ENCODE results near the gene C3AR1. TPM values are rescaled to one million over a fixed set of nuclear protein-coding genes. Genes with fewer than 3 reads are reported as not detected.

The C3AR1 gene
- total RNA-seq, 1 donor from 2014 or later, result 6.4 TPM

GRCh38 chr12:8081251-8081920 lies 15.2 kb upstream of the C3AR1 start:
- intact Hi-C loops (cut with DNase I), result loop anchor here (10.0 kb wide), 1 partner anchor 47 kb away; the partner anchor contains the start of gene FOXJ2
- TF ChIP-seq CTCF (IDR thresholded peaks at IDR 0.05), result no peak
- no peak for TF ChIP-seq POLR2A (IDR thresholded peaks at IDR 0.05)
- no peak for TF ChIP-seq POLR2AphosphoS5 (IDR thresholded peaks at IDR 0.05; ENCODE audit: insufficient read depth in 1 of 2, low read depth in 1 of 2)
- DNase-seq (ENCODE audit: extremely low spot score in 2 of 2), result no peak
- H3K27me3 ChIP-seq, result no peaks in the 10 kb centered on the region
- H3K4me3 ChIP-seq, result peak overlapping the region; percentile 92 to 94
- H3K4me1 ChIP-seq, result peaks cover 33% of the 10 kb centered on the region
- no peaks in the 10 kb centered on the region for H3K36me3 ChIP-seq
- peak overlapping the region; percentile 96 for H3K27ac ChIP-seq
- no peaks in the 10 kb centered on the region for H3K9me3 ChIP-seq

GRCh38 chr12:8080120-8080519 lies 14.0 kb upstream of the C3AR1 start:
- Histone ChIP-seq H3K27ac (no peak overlapping the region), H3K4me3 (no peak overlapping the region), H3K27me3 (no peaks in the 10 kb centered on the region), H3K4me1 (peaks cover 33% of the 10 kb centered on the region), H3K36me3 (no peaks in the 10 kb centered on the region), H3K9me3 (no peaks in the 10 kb centered on the region)
- DNase-seq (ENCODE audit: extremely low spot score in 2 of 2), result no peak
- intact Hi-C loops (cut with DNase I), result loop anchor here (10.0 kb wide), 1 partner anchor 45 kb away; the partner anchor contains the start of gene FOXJ2
- no peak for TF ChIP-seq POLR2AphosphoS5 (IDR thresholded peaks at IDR 0.05; ENCODE audit: insufficient read depth in 1 of 2, low read depth in 1 of 2)
- no peak for TF ChIP-seq POLR2A (IDR thresholded peaks at IDR 0.05)
- no peak for TF ChIP-seq CTCF (IDR thresholded peaks at IDR 0.05)

- Histone ChIP-seq H3K4me3 (no peak overlapping the region), H3K27me3 (no peaks in the 10 kb centered on the region), H3K27ac (no peak overlapping the region), H3K9me3 (no peaks in the 10 kb centered on the region), H3K36me3 (no peaks in the 10 kb centered on the region), H3K4me1 (peaks cover 25% of the 10 kb centered on the region)
- DNase-seq (ENCODE audit: extremely low spot score in 2 of 2), result no peak
- TF ChIP-seq POLR2A (IDR thresholded peaks at IDR 0.05), result no peak
- TF ChIP-seq CTCF (IDR thresholded peaks at IDR 0.05), result no peak
- no peak for TF ChIP-seq POLR2AphosphoS5 (IDR thresholded peaks at IDR 0.05; ENCODE audit: insufficient read depth in 1 of 2, low read depth in 1 of 2)
- intact Hi-C loops (cut with DNase I), result no loop called here
Observed at GRCh38 chr12:8078916-8079315, 12.8 kb upstream of the C3AR1 start.

GRCh38 chr12:8078398-8078797 lies 12.2 kb upstream of the C3AR1 start:
- TF ChIP-seq POLR2A (IDR thresholded peaks at IDR 0.05) (no peak), CTCF (IDR thresholded peaks at IDR 0.05) (peak in 1 of 3 experiments; percentile 13), POLR2AphosphoS5 (IDR thresholded peaks at IDR 0.05; ENCODE audit: insufficient read depth in 1 of 2, low read depth in 1 of 2) (no peak)
- no peaks in the 10 kb centered on the region for H3K36me3 ChIP-seq
- peaks cover 19% of the 10 kb centered on the region for H3K4me1 ChIP-seq
- intact Hi-C loops (cut with DNase I), result no loop called here
- no peaks in the 10 kb centered on the region for H3K9me3 ChIP-seq
- H3K27ac ChIP-seq, result no peak overlapping the region
- no peak for DNase-seq (ENCODE audit: extremely low spot score in 2 of 2)
- H3K27me3 ChIP-seq, result no peaks in the 10 kb centered on the region
- H3K4me3 ChIP-seq, result no peak overlapping the region

- intact Hi-C loops (cut with DNase I), result no loop called here
- TF ChIP-seq CTCF (IDR thresholded peaks at IDR 0.05) (no peak), POLR2A (IDR thresholded peaks at IDR 0.05) (no peak), POLR2AphosphoS5 (IDR thresholded peaks at IDR 0.05; ENCODE audit: insufficient read depth in 1 of 2, low read depth in 1 of 2) (no peak)
Observed at GRCh38 chr12:8077207-8077606, 11.0 kb upstream of the C3AR1 start.

More at GRCh38 chr12:8077207-8077606, 11.0 kb upstream of the C3AR1 start:
- Histone ChIP-seq H3K9me3 (no peaks in the 10 kb centered on the region), H3K27me3 (no peaks in the 10 kb centered on the region), H3K4me3 (no peak overlapping the region), H3K4me1 (peaks cover 10% of the 10 kb centered on the region), H3K36me3 (no peaks in the 10 kb centered on the region), H3K27ac (no peak overlapping the region)
- no peak for DNase-seq (ENCODE audit: extremely low spot score in 2 of 2)

Data from vagina (tissue), 2 donors.